Head of caudate nucleus (tissue), 42 donors: Measurements from ENCODE around the gene SEMA3C.
"Not testable (repeated sequence)": the region's sequence is repeated elsewhere in the genome, so short reads cannot be mapped to it uniquely, and the experiment has no call there.

Experiments used
- DNase-seq, 42 donors: peaks; one replicate each; pipeline versions ENCODE4 v3.0.0 to v3.0.0-alpha.2; 2020 to 2021; ENCODE audit warnings: mixed read lengths in 7 of 42
- intact Hi-C: fragments of 100-400 bp; cut with DNase I; formaldehyde crosslinking; loops from one replicate; pipeline ENCODE4 v1.15.0; 2022

Gene SEMA3C

GRCh38 chr7:80934321-80934720 lies 15.5 kb upstream of the SEMA3C start:
- no peak for DNase-seq
- intact Hi-C loops = no loop called here

- DNase-seq = no peak
- intact Hi-C loops = no loop called here
Measured at GRCh38 chr7:80932536-80932935, 13.7 kb upstream of the SEMA3C start.

GRCh38 chr7:80929619-80930018 lies 10.8 kb upstream of the SEMA3C start:
- intact Hi-C loops = no loop called here

GRCh38 chr7:80926955-80927354 lies 8.1 kb upstream of the SEMA3C start:
- DNase-seq, intact Hi-C loops: not testable (repeated sequence)

More at GRCh38 chr7:80929619-80930018, 10.8 kb upstream of the SEMA3C start:
- DNase-seq = no peak

GRCh38 chr7:80924090-80924489 lies 5.2 kb upstream of the SEMA3C start:
- intact Hi-C loops = no loop called here
- DNase-seq = no peak

GRCh38 chr7:80923211-80923612 lies 4.4 kb upstream of the SEMA3C start:
- no peak for DNase-seq
- intact Hi-C loops = no loop called here

GRCh38 chr7:80922253-80923049 lies 3.6 kb upstream of the SEMA3C start:
- intact Hi-C loops = no loop called here

GRCh38 chr7:80921130-80921529 lies 2.3 kb upstream of the SEMA3C start:
- DNase-seq = no peak
- intact Hi-C loops = no loop called here

More at GRCh38 chr7:80922253-80923049, 3.6 kb upstream of the SEMA3C start:
- no peak for DNase-seq

- peak in 1 of 42 donors; percentile 14 for DNase-seq
- intact Hi-C loops = no loop called here
Measured at GRCh38 chr7:80918399-80918798, 452 bp downstream of the SEMA3C start.

- no peak for DNase-seq
- intact Hi-C loops = no loop called here
Measured at GRCh38 chr7:80916770-80917741, 1.8 kb downstream of the SEMA3C start.

GRCh38 chr7:80910228-80910627 lies 8.6 kb downstream of the SEMA3C start:
- no peak for DNase-seq
- intact Hi-C loops = no loop called here

- intact Hi-C loops = no loop called here
- DNase-seq = no peak
Measured at GRCh38 chr7:80908360-80908797, 10.5 kb downstream of the SEMA3C start.

- intact Hi-C loops = no loop called here
- DNase-seq = no peak
Measured at GRCh38 chr7:80907612-80908011, 11.2 kb downstream of the SEMA3C start.

GRCh38 chr7:80907141-80907601 lies 11.7 kb downstream of the SEMA3C start:
- no peak for DNase-seq
- intact Hi-C loops = no loop called here

- no peak for DNase-seq
- intact Hi-C loops = no loop called here
Measured at GRCh38 chr7:80905334-80905733, 13.5 kb downstream of the SEMA3C start.

- DNase-seq = no peak
Measured at GRCh38 chr7:80902716-80903308, 16.0 kb downstream of the SEMA3C start.

GRCh38 chr7:80902019-80902418 lies 16.8 kb downstream of the SEMA3C start:
- no peak for DNase-seq
- intact Hi-C loops = no loop called here

More at GRCh38 chr7:80902716-80903308, 16.0 kb downstream of the SEMA3C start:
- intact Hi-C loops = no loop called here

- DNase-seq = no peak
- intact Hi-C loops = no loop called here
Measured at GRCh38 chr7:80900583-80901576, 18.0 kb downstream of the SEMA3C start.
